Measurements from ENCODE around the gene GALNTL6.

The GALNTL6 gene

GRCh38 chr4:172127168-172127567 lies 314.0 kb downstream of the GALNTL6 start:
- DNase-seq = no peak

- DNase-seq = no peak
Observed at GRCh38 chr4:172129593-172129992, 316.4 kb downstream of the GALNTL6 start.

- DNase-seq = no peak
Observed at GRCh38 chr4:172134521-172134920, 321.3 kb downstream of the GALNTL6 start.

- no peak for DNase-seq
Observed at GRCh38 chr4:172141025-172141424, 327.8 kb downstream of the GALNTL6 start.

- no peak for DNase-seq
Observed at GRCh38 chr4:172142281-172142741, 329.1 kb downstream of the GALNTL6 start.

GRCh38 chr4:172143605-172144314 lies 330.6 kb downstream of the GALNTL6 start:
- no peak for DNase-seq

GRCh38 chr4:172147687-172148086 lies 334.5 kb downstream of the GALNTL6 start:
- DNase-seq = no peak

- no peak for DNase-seq
Observed at GRCh38 chr4:172149329-172149728, 336.1 kb downstream of the GALNTL6 start.

GRCh38 chr4:172152284-172152683 lies 339.1 kb downstream of the GALNTL6 start:
- DNase-seq = no peak

- DNase-seq = no peak
Observed at GRCh38 chr4:172153719-172154118, 340.5 kb downstream of the GALNTL6 start.

GRCh38 chr4:172155838-172156345 lies 342.7 kb downstream of the GALNTL6 start:
- no peak for DNase-seq

- no peak for DNase-seq
Observed at GRCh38 chr4:172157946-172158345, 344.7 kb downstream of the GALNTL6 start.

- no peak for DNase-seq
Observed at GRCh38 chr4:172163215-172163614, 350.0 kb downstream of the GALNTL6 start.

GRCh38 chr4:172168888-172169287 lies 355.7 kb downstream of the GALNTL6 start:
- no peak for DNase-seq

- DNase-seq = no peak
Observed at GRCh38 chr4:172169871-172170270, 356.7 kb downstream of the GALNTL6 start.

GRCh38 chr4:172173206-172173605 lies 360.0 kb downstream of the GALNTL6 start:
- no peak for DNase-seq

GRCh38 chr4:172177382-172177781 lies 364.2 kb downstream of the GALNTL6 start:
- DNase-seq = no peak

GRCh38 chr4:172188248-172188988 lies 375.2 kb downstream of the GALNTL6 start:
- DNase-seq = no peak

- peak; percentile 38 for DNase-seq
Observed at GRCh38 chr4:172202480-172203076, 389.4 kb downstream of the GALNTL6 start.

GRCh38 chr4:172207258-172207657 lies 394.1 kb downstream of the GALNTL6 start:
- no peak for DNase-seq

- DNase-seq = no peak
Observed at GRCh38 chr4:172207886-172208285, 394.7 kb downstream of the GALNTL6 start.

GRCh38 chr4:172220679-172221078 lies 407.5 kb downstream of the GALNTL6 start:
- DNase-seq = no peak

- no peak for DNase-seq
Observed at GRCh38 chr4:172225457-172225856, 412.3 kb downstream of the GALNTL6 start.

GRCh38 chr4:172232966-172233365 lies 419.8 kb downstream of the GALNTL6 start:
- no peak for DNase-seq
